ENCODE measurements around the gene EHD1.

EHD1 gene

DNA sequence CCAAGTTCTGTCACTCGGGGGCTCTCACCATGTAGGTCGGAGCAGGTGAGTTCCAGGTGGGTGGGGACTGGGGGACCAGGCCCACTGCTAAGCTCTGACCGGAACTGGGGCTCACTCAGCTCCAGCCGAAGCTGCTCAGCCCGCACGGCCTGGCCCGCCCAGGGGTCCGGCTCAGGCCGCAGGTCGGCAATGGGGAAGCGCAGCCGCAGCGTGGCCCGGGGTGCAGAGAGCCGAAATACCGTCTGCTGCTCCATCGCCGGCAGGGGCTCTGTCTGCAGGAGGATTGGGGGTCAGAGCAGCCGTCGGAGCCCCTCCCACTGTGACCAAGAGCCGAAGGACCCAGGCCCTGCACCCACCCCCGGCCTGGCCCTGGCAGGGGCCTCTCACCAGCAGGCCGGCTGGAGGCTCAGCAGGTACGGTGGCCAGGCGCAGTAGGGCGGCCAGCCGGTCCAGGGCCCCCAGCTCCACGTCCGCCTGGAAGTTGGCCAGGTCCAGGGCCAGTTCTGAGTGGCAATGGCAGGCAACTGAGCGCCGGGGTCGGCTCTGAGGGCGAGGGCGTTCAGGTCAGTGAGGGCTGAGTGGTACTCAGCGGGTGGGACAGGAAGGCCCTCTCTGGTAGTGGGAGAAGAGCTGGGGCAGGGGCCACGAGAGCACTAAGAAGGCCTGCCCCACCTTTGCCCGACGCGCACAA is 31.4 kb upstream of the EHD1 start:
- FAIRE-seq: no peak

- no peak for FAIRE-seq
Measured at GRCh38 chr11:64908766-64909165, 30.3 kb upstream of the EHD1 start.

GRCh38 chr11:64906314-64906635 is 27.9 kb upstream of the EHD1 start:
- FAIRE-seq: no peak

GRCh38 chr11:64905516-64906313 is 27.3 kb upstream of the EHD1 start:
- no peak for FAIRE-seq

GRCh38 chr11:64903291-64903833 is 24.9 kb upstream of the EHD1 start:
- no peak for FAIRE-seq

GRCh38 chr11:64902102-64902900 is 23.9 kb upstream of the EHD1 start:
- FAIRE-seq: no peak

DNA sequence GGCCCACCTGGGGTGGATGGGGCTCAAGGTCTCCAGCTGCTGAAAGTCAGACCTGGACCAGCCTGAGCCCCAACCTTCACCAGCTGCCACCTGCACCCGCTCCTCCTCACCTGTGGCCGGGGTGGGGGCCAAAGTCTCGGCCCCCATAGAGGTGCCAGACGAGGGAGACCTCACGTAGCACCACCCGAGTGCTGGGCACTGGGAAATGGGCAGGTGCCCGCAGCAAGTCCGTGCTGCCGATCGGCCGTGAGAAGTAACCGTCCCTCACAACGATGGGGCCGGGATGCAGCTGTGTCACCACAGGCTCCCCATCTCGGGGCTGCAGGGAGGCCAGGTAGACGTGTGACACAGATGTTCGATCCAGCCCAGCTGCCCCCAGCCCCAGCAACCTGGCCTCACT is 22.4 kb upstream of the EHD1 start:
- no peak for FAIRE-seq

DNA sequence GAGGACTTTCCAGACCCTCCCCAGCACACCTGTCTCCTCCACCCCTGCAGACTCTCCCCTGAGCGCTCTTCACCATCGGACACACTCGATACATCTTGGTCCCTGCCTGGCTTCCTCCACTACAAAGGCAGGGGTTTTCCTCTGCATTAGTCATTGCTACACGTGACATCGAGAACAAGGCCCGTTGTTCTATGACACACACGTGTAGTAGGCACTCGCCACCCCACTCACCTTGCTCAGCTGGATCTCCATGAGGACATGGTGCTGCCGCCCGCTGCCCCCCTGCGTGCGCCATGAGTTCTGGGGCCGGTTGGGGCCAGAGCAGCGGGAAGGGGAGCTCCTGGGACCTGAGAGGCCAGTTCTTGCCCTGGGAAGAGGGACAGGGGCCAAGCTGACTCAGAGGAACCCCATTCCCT is 21.9 kb upstream of the EHD1 start:
- no peak for FAIRE-seq

DNA sequence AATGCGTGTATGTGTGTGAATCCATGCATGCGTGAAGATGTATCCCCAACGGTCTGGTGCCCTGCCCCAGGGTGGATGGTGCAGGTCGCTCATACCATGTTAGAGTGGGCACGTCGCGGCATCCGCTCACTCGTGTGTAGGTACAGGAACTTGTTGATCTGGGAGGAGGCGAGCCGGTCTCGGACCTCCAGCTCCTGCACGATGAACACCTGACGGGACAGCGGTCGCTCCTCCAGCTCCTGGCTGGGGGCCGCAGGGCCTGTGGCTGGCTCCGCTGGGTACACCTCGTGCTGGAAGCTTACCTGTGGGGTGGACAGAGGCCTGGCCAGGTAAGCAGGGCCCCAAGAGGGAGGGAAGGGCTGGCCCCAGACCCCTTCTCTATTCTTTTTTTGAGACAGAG is 20.1 kb upstream of the EHD1 start:
- no peak for FAIRE-seq

DNA sequence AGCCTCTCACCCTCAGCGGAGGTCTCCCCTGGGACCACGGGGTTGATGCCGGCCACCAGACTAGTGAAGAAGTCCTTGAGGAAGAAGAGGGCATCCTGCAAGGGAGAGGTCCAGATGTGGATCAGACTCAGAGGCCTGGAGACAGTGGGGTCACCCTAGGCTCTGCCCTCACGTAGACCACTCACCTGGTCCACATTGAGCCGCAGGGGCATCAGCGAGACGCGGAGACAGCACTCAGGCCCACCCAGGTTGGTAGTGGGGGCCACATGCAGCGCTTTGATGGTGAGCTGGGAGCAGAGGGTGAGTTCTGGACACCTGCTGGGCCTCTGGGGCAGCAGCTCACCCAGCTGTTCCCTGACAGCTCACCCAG is 19.6 kb upstream of the EHD1 start:
- FAIRE-seq: no peak

- no peak for FAIRE-seq
Measured at GRCh38 chr11:64897381-64898075, 19.1 kb upstream of the EHD1 start.

DNA sequence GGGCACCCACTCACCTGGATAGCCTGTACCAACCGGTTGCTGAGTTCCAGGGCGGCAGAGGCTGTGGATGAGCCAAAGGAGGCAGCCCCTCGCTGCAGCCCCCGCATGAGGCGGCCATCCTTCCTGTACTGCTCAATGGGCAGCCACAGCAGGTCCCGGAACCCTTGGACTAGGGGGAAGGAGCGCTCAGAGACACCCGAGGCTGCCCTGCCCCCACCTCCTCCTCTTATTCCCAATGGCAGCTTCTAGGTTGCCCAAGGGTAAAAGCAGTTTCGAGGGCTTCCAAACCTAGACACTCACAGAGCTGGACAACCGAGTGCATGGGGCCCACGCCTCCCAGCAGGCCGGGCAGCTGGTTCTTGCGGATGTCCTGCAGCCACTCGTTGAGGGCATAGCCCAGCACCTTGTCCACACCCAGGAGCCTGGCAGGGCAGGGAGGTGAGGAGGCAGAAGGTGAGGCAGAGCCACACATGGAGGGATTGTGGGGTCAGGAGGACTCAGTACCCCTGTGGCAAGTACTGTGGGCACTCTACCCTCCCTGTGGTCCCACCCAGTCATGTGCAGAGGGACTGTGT is 18.1 kb upstream of the EHD1 start:
- FAIRE-seq: no peak

- FAIRE-seq: no peak
Measured at GRCh38 chr11:64894812-64895452, 16.5 kb upstream of the EHD1 start.

DNA sequence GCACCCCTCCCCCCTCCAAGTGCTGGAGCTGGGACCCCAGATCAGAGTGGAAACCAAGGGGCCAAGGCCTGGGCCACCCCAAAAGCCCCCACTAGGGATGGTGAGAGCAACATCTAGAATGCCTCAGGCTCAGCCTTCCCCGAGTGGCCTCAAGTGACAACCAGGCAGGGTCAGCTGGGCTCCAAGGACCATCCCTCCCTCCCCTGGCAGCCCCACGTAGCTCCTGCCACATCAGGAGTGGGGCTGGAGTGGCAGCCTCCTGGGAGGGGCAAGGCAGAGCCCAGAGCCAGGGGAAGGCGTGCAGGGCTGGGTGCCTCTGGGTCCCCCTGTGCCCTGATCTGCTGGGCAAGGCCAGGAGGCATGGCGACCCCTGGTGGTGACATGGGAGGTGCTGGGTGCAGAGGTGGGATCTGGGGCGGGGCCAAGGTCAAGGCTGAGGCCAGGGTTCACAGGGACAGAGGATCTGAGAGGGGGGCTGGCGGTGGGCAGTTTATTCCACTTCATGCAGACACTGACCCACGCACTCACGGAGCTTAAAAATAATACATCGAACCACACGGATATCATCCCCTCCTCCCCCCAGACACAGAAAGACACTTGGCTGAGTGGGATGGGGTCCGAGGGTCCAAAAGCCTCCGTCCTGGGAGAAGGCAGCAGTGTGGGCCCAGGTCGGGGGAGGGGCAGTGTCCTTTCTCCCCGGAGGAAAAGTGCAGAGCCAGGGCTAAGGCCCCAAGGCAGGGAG is 15.8 kb upstream of the EHD1 start:
- FAIRE-seq: no peak

GRCh38 chr11:64893194-64894069 is 15.0 kb upstream of the EHD1 start:
- no peak for FAIRE-seq

DNA sequence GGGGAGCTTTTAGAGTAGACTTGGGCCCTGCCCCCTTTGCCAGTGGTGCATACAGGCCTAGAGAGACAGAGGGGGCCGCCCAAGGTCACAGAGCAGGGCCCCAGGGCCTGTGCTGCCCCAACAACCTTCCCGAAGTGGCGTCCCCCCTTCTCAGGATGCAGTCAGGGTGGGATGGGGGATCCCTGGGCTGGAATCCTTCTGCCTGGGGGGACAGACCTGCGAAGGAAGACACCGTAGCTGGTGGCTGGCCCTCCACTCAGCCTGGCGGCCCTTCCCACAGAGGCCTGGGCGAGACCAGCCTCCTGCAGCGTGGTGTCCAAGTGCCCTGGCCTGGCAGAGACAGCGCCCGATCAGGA is 14.4 kb upstream of the EHD1 start:
- FAIRE-seq: no peak

GRCh38 chr11:64892411-64892831 is 14.0 kb upstream of the EHD1 start:
- FAIRE-seq: no peak

GRCh38 chr11:64891880-64892279 is 13.5 kb upstream of the EHD1 start:
- FAIRE-seq: no peak

DNA sequence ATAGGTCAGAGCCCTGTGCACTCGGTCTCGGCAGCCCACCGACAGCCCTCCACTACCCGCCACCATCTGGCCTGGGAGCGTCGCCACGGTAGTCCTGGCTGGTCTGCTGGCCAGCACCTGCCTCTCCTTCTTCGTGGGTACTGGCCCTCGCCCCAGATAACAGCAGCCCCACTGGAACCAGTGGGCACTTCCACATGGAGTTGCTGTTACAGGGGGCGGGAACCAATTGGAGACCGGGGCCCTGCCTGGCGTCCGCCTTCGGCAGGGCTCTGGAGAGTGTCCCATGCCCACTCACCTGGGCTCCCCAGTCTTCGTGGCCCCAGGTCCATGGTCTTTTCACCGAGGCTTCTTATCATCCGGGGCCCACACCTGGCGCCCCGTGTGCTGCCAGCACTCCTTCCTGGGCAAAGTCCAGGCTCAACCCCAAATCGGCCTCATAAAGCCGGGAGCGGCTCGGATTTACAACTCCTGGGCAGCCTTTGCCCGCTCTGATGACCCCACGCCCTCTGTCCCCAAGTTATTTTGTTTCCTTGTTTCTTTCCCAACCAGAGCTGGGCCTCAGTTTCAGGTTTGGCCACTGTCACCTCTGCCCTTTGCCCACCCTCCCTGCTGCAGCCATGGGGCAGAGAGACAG is 12.9 kb upstream of the EHD1 start:
- no peak for FAIRE-seq

GRCh38 chr11:64890522-64890939 is 12.1 kb upstream of the EHD1 start:
- FAIRE-seq: no peak

Data from islet of Langerhans (tissue), 1 donor.